Measurements from ENCODE around the gene CCDC117. TPM values are rescaled to one million over a fixed set of nuclear protein-coding genes. Genes with fewer than 3 reads are reported as not detected.
A peak's percentile ranks its signal among the peaks of the same experiment; 100 is the strongest.
"Not testable (repeated sequence)": the region's sequence is repeated elsewhere in the genome, so short reads cannot be mapped to it uniquely, and the experiment has no call there.

The CCDC117 gene
- total RNA-seq, 2 experiments from 2014 or later: 27.8 to 28.0 TPM

- ATAC-seq (ENCODE audit: low read depth) (no peak), DNase-seq (no peak)
- peaks cover 72% of the 10 kb centered on the region for H3K4me1 Mint-ChIP-seq
- H3K27me3 Mint-ChIP-seq: peaks cover 2% of the 10 kb centered on the region
- H3K9me3 Mint-ChIP-seq: no peaks in the 10 kb centered on the region
- H3K4me3 Mint-ChIP-seq: no peak overlapping the region
- POLR2A ChIA-PET: interaction anchor here (0.7 to 9.2 kb wide), 3 partner anchors 9 to 17 kb away, joined by 3 to 130 read pairs (median 3); partner anchors contain the start of gene XBP1
- peaks cover 41% of the 10 kb centered on the region for H3K36me3 Mint-ChIP-seq
- H3K27ac Mint-ChIP-seq: peak overlapping the region; percentile 65
Measured at GRCh38 chr22:28817064-28817463, 44.6 kb downstream of the CCDC117 start.

- ATAC-seq (ENCODE audit: low read depth) (no peak), DNase-seq (no peak)
- peaks cover 38% of the 10 kb centered on the region for H3K36me3 Mint-ChIP-seq
Measured at GRCh38 chr22:28817919-28818859, 45.7 kb downstream of the CCDC117 start.

GRCh38 chr22:28819253-28820096 lies 47.0 kb downstream of the CCDC117 start:
- Mint-ChIP-seq H3K36me3 (peaks cover 28% of the 10 kb centered on the region), H3K27ac (peak overlapping the region; percentile 75), H3K4me1 (peaks cover 67% of the 10 kb centered on the region), H3K27me3 (peaks cover 2% of the 10 kb centered on the region), H3K4me3 (peak overlapping the region; percentile 51), H3K9me3 (no peaks in the 10 kb centered on the region)
- POLR2A ChIA-PET: interaction anchor here (1.5 to 9.2 kb wide), 4 partner anchors 8 to 47 kb away, joined by 4 to 130 read pairs (median 33); partner anchors contain the start of genes CCDC117 and XBP1
- DNase-seq (no peak), ATAC-seq (ENCODE audit: low read depth) (no peak)

More at GRCh38 chr22:28817919-28818859, 45.7 kb downstream of the CCDC117 start:
- peaks cover 2% of the 10 kb centered on the region for H3K27me3 Mint-ChIP-seq
- POLR2A ChIA-PET: interaction anchor here (1.5 to 9.2 kb wide), 3 partner anchors 9 to 46 kb away, joined by 4 to 130 read pairs (median 4); partner anchors contain the start of genes CCDC117 and XBP1
- H3K9me3 Mint-ChIP-seq: no peaks in the 10 kb centered on the region
- H3K4me1 Mint-ChIP-seq: peaks cover 70% of the 10 kb centered on the region
- H3K4me3 Mint-ChIP-seq: peak overlapping the region; percentile 57
- peak overlapping the region; percentile 76 for H3K27ac Mint-ChIP-seq

- Mint-ChIP-seq H3K27ac (peak overlapping the region; percentile 85), H3K27me3 (no peaks in the 10 kb centered on the region), H3K4me1 (peaks cover 58% of the 10 kb centered on the region), H3K36me3 (peaks cover 20% of the 10 kb centered on the region), H3K9me3 (no peaks in the 10 kb centered on the region), H3K4me3 (no peak overlapping the region)
- POLR2A ChIA-PET: interaction anchor here (5.1 to 9.2 kb wide), 2 partner anchors 10 to 20 kb away, joined by 62 to 130 read pairs; partner anchors contain the start of gene XBP1
- no peak for ATAC-seq (ENCODE audit: low read depth)
- DNase-seq: no peak
Measured at GRCh38 chr22:28820885-28821284, 48.4 kb downstream of the CCDC117 start.

- Mint-ChIP-seq H3K27ac (peak overlapping the region; percentile 85), H3K9me3 (no peaks in the 10 kb centered on the region), H3K4me1 (peaks cover 59% of the 10 kb centered on the region), H3K27me3 (no peaks in the 10 kb centered on the region), H3K4me3 (no peak overlapping the region), H3K36me3 (peaks cover 20% of the 10 kb centered on the region)
- POLR2A ChIA-PET: interaction anchor here (0.6 to 9.2 kb wide), 3 partner anchors 11 to 223 kb away, joined by 3 to 130 read pairs (median 62); partner anchors contain the start of gene XBP1
- ATAC-seq (ENCODE audit: low read depth) (no peak), DNase-seq (no peak)
Measured at GRCh38 chr22:28821452-28821851, 49.0 kb downstream of the CCDC117 start.

- H3K4me3 Mint-ChIP-seq: peak overlapping the region; percentile 36
Measured at GRCh38 chr22:28822930-28823551, 50.5 kb downstream of the CCDC117 start.

GRCh38 chr22:28824455-28824854 lies 52.0 kb downstream of the CCDC117 start:
- peaks cover 22% of the 10 kb centered on the region for H3K36me3 Mint-ChIP-seq
- H3K27me3 Mint-ChIP-seq; DNase-seq; ATAC-seq (ENCODE audit: low read depth); H3K4me3 Mint-ChIP-seq; H3K9me3 Mint-ChIP-seq: not testable (repeated sequence)
- peak overlapping the region; percentile 49 for H3K27ac Mint-ChIP-seq
- H3K4me1 Mint-ChIP-seq: peaks cover 50% of the 10 kb centered on the region
- POLR2A ChIA-PET: interaction anchor here (9.2 kb wide), 1 partner anchor 24 kb away, joined by 130 read pairs; the partner anchor contains the start of gene XBP1

More at GRCh38 chr22:28822930-28823551, 50.5 kb downstream of the CCDC117 start:
- peak overlapping the region; percentile 85 for H3K27ac Mint-ChIP-seq
- DNase-seq: no peak
- peaks cover 58% of the 10 kb centered on the region for H3K4me1 Mint-ChIP-seq
- H3K36me3 Mint-ChIP-seq: peaks cover 20% of the 10 kb centered on the region
- H3K27me3 Mint-ChIP-seq: no peaks in the 10 kb centered on the region
- peak; percentile 89 for ATAC-seq (ENCODE audit: low read depth)
- POLR2A ChIA-PET: interaction anchor here (0.7 to 9.2 kb wide), 7 partner anchors 12 to 250 kb away, joined by 3 to 130 read pairs (median 4); partner anchors contain the start of genes CCDC117, KREMEN1 and XBP1
- no peaks in the 10 kb centered on the region for H3K9me3 Mint-ChIP-seq

GRCh38 chr22:28826430-28826829 lies 53.9 kb downstream of the CCDC117 start:
- Mint-ChIP-seq H3K36me3 (peaks cover 19% of the 10 kb centered on the region), H3K4me1 (peaks cover 47% of the 10 kb centered on the region)
- not testable (repeated sequence) for DNase-seq; H3K9me3 Mint-ChIP-seq; H3K27ac Mint-ChIP-seq; H3K4me3 Mint-ChIP-seq; H3K27me3 Mint-ChIP-seq; ATAC-seq (ENCODE audit: low read depth)
- POLR2A ChIA-PET: interaction anchor here (0.6 to 9.2 kb wide), 2 partner anchors 9 to 26 kb away, joined by 3 to 130 read pairs; partner anchors contain the start of gene XBP1

GRCh38 chr22:28826921-28827320 lies 54.4 kb downstream of the CCDC117 start:
- POLR2A ChIA-PET: interaction anchor here (1.5 kb wide), 1 partner anchor 9 kb away, joined by 4 read pairs; no protein-coding TSS in a partner anchor
- no peak overlapping the region for H3K4me3 Mint-ChIP-seq
- H3K27me3 Mint-ChIP-seq: peaks cover 2% of the 10 kb centered on the region
- peaks cover 42% of the 10 kb centered on the region for H3K4me1 Mint-ChIP-seq
- ATAC-seq (ENCODE audit: low read depth) (no peak), DNase-seq (no peak)
- no peak overlapping the region for H3K27ac Mint-ChIP-seq
- H3K36me3 Mint-ChIP-seq: peaks cover 22% of the 10 kb centered on the region
- H3K9me3 Mint-ChIP-seq: no peaks in the 10 kb centered on the region

- H3K36me3 Mint-ChIP-seq: peaks cover 22% of the 10 kb centered on the region
- peak overlapping the region; percentile 57 for H3K4me3 Mint-ChIP-seq
- peak; percentile 63 for ATAC-seq (ENCODE audit: low read depth)
- DNase-seq: peak; percentile 79
- peaks cover 2% of the 10 kb centered on the region for H3K27me3 Mint-ChIP-seq
- POLR2A ChIA-PET: interaction anchor here (0.6 to 4.1 kb wide), 7 partner anchors 16 to 56 kb away, joined by 3 to 34 read pairs (median 9); partner anchors contain the start of gene XBP1
- no peaks in the 10 kb centered on the region for H3K9me3 Mint-ChIP-seq
- H3K4me1 Mint-ChIP-seq: peaks cover 36% of the 10 kb centered on the region
- peak overlapping the region; percentile 66 for H3K27ac Mint-ChIP-seq
Measured at GRCh38 chr22:28829358-28830181, 57.1 kb downstream of the CCDC117 start.

- no peak for ATAC-seq (ENCODE audit: low read depth)
- Mint-ChIP-seq H3K36me3 (peaks cover 20% of the 10 kb centered on the region), H3K4me1 (peaks cover 32% of the 10 kb centered on the region), H3K27ac (no peak overlapping the region), H3K4me3 (no peak overlapping the region), H3K27me3 (peaks cover 2% of the 10 kb centered on the region), H3K9me3 (no peaks in the 10 kb centered on the region)
- DNase-seq: no peak
- POLR2A ChIA-PET: interaction anchor here (2.7 to 4.1 kb wide), 2 partner anchors 30 to 40 kb away, joined by 13 to 34 read pairs; partner anchors contain the start of gene XBP1
Measured at GRCh38 chr22:28830441-28830840, 57.9 kb downstream of the CCDC117 start.
